Measurements from ENCODE around the gene RNF138.
"Not testable (repeated sequence)": the region's sequence is repeated elsewhere in the genome, so short reads cannot be mapped to it uniquely, and the experiment has no call there.

Gene RNF138

GRCh38 chr18:32173654-32174053 is 82.0 kb downstream of the RNF138 start:
- DNase-seq (ENCODE audit: low spot score): no peak

- DNase-seq (ENCODE audit: low spot score): no peak
Measured at GRCh38 chr18:32174719-32175118, 83.0 kb downstream of the RNF138 start.

- DNase-seq (ENCODE audit: low spot score): no peak
Measured at GRCh38 chr18:32175265-32175664, 83.6 kb downstream of the RNF138 start.

- not testable (repeated sequence) for DNase-seq (ENCODE audit: low spot score)
Measured at GRCh38 chr18:32176745-32177144, 85.1 kb downstream of the RNF138 start.

GRCh38 chr18:32177530-32177929 is 85.9 kb downstream of the RNF138 start:
- no peak for DNase-seq (ENCODE audit: low spot score)

Data from AG20443 (cell line).